Fibroblast of gingiva (primary cell): ENCODE results near the gene MAP4K4.

Experiments used
- DNase-seq: peaks from one replicate; pipeline ENCODE4 v3.0.0-alpha.2; 2011; ENCODE audit warnings: low read depth

The MAP4K4 gene

DNA sequence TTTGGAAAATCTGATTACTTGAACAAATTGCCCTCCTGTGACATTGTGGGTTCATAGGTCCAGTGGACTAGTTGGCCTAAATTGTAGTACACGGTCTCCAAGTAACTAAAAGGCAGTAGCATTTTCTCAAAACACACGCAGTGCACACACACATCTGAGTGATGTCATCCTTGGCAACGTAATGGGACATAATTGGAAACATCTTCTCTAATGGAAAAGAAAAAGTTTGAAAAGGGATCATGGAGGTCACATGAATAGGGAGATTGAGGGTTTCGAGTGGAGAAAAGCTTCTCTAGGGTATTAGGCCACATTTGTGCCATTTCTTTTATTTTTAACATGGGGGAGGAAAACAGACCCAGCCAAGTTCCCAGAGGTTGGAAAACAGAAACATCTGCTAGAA lies 93.3 kb downstream of the MAP4K4 start:
- DNase-seq: peak; percentile 93

GRCh38 chr2:101792208-101792607 lies 94.7 kb downstream of the MAP4K4 start:
- no peak for DNase-seq

DNA sequence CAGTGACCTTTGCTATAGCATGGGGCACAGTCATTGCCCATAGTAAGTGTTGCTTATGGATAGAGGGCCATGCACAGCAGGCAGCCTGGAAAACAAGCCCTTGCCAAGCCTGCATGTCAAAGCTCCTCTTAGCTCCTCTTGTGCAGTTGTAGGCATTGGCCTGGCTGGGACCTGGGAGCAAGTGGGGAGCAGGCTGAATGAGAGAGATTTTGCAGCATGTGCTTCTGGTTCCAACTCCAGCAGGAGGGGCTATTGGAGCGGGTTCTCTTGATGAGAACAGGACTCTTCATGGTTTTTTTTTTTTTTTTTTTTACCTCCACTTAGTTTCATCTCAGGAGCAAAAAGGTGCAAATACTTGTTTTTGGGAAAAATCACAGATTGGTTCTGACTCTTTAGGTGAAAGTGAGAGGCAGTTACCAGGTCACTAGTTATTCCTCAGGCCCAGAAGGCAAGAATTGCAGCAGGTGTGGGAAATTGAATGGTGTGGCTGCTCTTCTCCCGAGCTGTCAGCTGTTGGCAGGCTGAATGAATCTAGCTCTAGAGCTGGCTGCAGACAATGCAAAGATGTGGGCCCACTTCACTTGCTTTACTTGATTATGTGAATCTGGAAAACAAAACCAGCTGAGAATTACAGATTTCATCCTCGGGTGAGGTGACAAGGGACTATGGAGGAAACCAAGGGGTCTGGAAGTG lies 95.9 kb downstream of the MAP4K4 start:
- DNase-seq: no peak

- no peak for DNase-seq
Observed at GRCh38 chr2:101794141-101794540, 96.6 kb downstream of the MAP4K4 start.

DNA sequence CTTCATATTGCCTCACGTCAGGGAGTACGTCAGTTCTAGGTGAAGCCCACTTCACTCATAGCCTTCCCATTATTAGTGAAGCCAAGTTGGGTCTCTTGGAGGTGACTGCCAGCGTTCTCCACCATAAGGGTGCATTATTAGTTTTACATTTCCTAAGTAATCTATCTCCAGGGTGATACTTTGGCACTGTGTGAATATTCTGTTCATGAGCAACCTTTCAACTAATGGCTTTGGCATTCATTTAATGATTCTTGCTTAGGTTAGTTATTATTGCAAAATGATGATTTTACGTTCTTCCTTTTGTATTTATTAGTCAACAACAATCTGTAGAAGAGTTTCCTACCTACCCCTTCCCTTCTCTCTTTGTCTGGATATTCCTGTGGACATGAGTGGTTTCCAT lies 97.5 kb downstream of the MAP4K4 start:
- no peak for DNase-seq

- DNase-seq: no peak
Observed at GRCh38 chr2:101796825-101797600, 99.5 kb downstream of the MAP4K4 start.

DNA sequence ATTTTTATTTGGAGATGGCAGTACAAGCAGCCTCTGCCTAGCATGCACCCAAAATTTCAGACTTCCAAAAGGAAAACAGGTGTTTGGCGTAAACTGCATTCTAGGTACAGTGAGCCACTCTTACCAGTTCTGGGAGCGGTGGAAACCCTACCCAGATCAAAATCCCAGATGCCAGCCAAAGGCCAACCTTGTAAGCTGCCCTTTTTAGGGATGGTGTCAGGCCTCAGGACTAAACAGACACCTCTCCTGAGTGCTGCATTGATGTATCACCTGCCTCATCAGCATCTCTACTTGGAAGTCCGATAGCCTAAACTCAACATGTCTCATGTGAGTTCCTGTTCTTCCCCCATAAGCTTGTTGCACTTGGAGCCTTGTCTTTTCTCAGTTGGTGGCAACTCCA lies 104.0 kb downstream of the MAP4K4 start:
- DNase-seq: no peak

DNA sequence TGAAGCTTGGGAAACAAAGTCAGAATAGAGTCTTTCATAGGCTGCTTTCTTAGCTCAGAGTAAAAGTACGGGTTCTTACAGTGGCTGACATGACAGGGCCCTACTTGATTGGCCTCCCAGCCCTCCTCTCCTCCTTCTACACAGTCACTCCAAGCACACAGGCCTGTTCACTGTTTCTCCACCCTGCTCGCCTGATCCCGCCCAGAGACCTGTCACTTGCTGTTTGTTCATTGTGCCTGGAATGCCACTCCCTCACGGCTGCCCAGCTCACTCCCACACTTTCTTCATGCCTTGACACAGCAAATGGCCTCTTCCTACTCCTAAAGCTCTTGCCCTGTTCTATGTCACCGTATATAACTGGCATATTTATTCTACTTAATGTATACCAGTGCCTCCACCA lies 104.8 kb downstream of the MAP4K4 start:
- no peak for DNase-seq

DNA sequence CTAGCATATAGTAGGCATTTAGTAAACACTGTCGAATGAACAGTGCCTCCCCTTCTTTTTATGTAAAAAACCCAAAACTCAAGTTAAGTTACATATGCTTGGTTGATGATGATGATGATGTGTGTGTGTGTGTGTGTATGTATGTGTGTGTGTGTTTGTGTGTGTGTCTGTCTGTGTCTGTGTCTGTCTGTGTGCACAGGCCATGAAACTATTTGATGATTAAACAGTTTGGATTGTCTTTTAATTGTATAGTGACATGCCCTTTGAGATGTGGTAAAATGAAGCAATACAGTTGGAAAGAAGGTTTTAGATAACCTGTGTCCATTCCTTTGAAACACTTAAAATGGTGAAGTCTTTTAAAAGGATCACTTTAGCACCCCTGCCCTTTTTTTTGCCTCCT lies 105.6 kb downstream of the MAP4K4 start:
- peak; percentile 53 for DNase-seq

DNA sequence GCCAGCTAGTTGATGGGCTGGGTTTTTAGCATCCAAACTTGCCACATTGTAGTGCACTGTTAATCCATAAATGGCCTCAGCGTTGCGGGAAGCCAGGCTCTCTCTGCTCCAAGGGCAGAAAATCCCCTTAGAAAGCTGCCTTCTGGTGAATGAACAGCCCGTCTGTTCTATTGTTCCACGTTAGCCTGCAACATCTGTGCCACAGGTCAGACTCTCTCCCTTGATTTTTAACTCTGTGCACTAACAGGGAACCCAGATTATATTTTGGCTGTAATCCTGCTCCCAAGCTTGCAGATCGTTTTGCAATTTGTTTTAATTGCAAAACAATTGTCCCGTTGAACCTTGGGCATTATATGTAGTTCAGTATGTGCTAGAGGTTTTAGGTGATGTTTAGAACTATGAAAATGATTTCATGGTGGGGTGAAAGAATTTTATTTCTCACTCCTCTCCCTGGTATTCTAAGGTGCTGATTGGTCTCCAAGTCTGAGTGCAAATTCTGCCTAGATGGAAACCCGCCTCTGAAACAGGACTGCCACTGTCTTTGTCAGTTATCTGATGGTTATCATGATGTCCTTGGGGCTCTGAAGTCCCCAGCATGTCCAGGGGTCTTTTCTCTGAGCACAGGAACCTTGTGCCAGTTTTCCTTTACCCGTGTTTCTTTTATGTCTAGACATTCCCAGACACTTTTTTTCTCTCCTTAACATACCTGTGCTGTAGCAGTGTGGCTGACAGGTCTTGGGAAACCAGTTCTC lies 106.6 kb downstream of the MAP4K4 start:
- peak; percentile 70 for DNase-seq

GRCh38 chr2:101805152-101806088 lies 107.9 kb downstream of the MAP4K4 start:
- DNase-seq: no peak

GRCh38 chr2:101806123-101806522 lies 108.6 kb downstream of the MAP4K4 start:
- DNase-seq: peak; percentile 24

DNA sequence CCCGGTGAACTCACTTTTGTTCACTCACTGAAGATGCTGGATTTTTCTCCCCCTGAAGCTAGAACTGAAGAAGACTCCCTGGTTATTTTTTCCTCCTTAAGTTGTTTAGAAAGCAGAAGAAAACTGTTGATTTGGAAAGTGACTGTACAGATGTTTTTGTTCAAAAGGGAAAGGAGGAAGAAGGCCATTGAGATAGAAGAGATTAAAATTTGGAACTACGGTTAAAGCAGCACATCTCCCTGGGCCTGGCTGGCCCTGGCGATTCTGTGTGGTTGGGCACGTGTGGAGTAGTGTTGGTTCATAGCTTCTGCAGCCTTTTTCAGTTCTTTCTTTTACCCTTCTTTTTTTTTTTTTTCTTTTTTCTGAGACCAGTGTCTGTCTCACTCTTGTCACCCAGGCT lies 109.2 kb downstream of the MAP4K4 start:
- peak; percentile 24 for DNase-seq

- no peak for DNase-seq
Observed at GRCh38 chr2:101807242-101807641, 109.7 kb downstream of the MAP4K4 start.

GRCh38 chr2:101808006-101808562 lies 110.6 kb downstream of the MAP4K4 start:
- DNase-seq: no peak

DNA sequence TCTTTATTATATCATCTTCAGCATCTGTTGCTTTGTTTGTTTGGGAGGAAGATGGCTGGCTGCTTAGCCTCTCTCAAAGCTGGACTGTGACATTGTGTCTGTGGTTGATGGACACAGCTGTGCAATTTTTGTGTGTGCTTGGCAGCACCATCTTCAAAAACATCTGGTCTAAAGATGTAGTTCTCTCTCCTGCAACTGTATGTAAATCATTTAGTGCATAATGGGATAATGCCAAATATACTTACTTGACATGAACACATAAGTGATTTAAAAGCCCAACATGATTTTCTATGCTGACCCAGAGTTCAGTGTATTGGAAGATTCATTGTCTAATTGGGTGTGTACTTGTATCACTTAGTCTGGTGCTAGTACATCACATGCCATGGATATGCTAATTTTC lies 112.2 kb downstream of the MAP4K4 start:
- peak; percentile 77 for DNase-seq

- no peak for DNase-seq
Observed at GRCh38 chr2:101811226-101812015, 113.9 kb downstream of the MAP4K4 start.

- DNase-seq: no peak
Observed at GRCh38 chr2:101812226-101812625, 114.7 kb downstream of the MAP4K4 start.

DNA sequence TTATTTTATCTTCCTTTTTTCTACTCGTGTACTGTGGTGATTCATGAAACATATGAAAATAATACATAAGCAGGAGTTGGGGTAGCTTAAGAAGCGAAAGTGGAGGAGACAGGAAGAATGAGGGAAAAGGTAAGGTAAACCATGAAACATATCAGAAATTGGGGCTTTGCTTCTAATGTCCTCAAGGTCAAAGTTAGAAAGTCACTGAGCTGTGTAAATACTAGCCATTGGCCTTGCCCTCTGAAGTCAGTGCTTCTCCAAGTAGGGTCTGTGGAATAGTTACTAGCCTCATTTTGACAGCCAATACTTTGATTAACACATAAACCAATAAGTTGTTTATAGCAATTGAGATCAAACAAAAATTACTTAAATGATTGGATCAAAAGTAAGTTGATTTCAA lies 117.2 kb downstream of the MAP4K4 start:
- no peak for DNase-seq

- no peak for DNase-seq
Observed at GRCh38 chr2:101815154-101815553, 117.6 kb downstream of the MAP4K4 start.
